GM19372 (cell line): Measurements from ENCODE around the gene GOLGA8K.
"Not testable (repeated sequence)": the region's sequence is repeated elsewhere in the genome, so short reads cannot be mapped to it uniquely, and the experiment has no call there.

ENCODE experiments used
- ATAC-seq: cut with Tn5 transposase; IDR thresholded peaks from one replicate; pipeline ENCODE4 v1.9.1; 2021; ENCODE audit warnings: mild to moderate bottlenecking, low read depth, moderate library complexity; ENCODE audit not compliant: unreplicated experiment

The GOLGA8K gene

GRCh38 chr15:32356909-32357308, 46.2 kb downstream of the GOLGA8K start:
- not testable (repeated sequence) for ATAC-seq

GRCh38 chr15:32352748-32353147, 50.3 kb downstream of the GOLGA8K start:
- not testable (repeated sequence) for ATAC-seq

- not testable (repeated sequence) for ATAC-seq
Observed at GRCh38 chr15:32350563-32351220, 52.4 kb downstream of the GOLGA8K start.

GRCh38 chr15:32347037-32347436, 56.1 kb downstream of the GOLGA8K start:
- ATAC-seq: not testable (repeated sequence)

GRCh38 chr15:32345978-32346547, 57.0 kb downstream of the GOLGA8K start:
- ATAC-seq: not testable (repeated sequence)

GRCh38 chr15:32343921-32344320, 59.2 kb downstream of the GOLGA8K start:
- not testable (repeated sequence) for ATAC-seq
